ENCODE measurements around the gene SIGLEC5. TPM values are rescaled to one million over a fixed set of nuclear protein-coding genes. Genes with fewer than 3 reads are reported as not detected.
"Not testable (repeated sequence)": the region's sequence is repeated elsewhere in the genome, so short reads cannot be mapped to it uniquely, and the experiment has no call there.

SIGLEC5 gene
- total RNA-seq: not detected in 2 replicates

DNA sequence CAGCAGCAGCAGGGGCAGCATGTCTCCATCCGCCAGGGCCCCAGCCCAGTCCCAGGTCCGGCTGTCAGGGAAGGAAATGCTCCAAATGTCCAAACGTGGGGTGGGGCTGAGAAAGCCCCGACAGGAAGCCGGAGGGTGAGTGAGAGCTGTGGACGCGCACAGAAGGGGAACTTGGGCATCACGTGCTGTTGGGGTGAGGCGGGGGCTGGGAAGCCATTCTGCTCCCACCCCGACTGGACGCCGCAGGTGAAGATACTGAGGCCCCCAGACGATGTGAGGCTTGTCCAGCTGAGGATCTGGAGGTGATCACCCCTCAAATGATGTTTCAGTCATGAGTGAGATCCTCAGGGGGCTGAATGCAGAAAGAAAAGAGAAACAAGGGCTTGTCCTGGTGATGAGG lies at the start of gene SIGLEC5:
SIGLEC5 (minus strand) TSS at position 87 of the 400 bp plus-strand sequence; CDS start at position 21, 66 bp downstream.
- not testable (repeated sequence) for H3K4me1 Mint-ChIP-seq (ENCODE audit: low read depth)

DNA sequence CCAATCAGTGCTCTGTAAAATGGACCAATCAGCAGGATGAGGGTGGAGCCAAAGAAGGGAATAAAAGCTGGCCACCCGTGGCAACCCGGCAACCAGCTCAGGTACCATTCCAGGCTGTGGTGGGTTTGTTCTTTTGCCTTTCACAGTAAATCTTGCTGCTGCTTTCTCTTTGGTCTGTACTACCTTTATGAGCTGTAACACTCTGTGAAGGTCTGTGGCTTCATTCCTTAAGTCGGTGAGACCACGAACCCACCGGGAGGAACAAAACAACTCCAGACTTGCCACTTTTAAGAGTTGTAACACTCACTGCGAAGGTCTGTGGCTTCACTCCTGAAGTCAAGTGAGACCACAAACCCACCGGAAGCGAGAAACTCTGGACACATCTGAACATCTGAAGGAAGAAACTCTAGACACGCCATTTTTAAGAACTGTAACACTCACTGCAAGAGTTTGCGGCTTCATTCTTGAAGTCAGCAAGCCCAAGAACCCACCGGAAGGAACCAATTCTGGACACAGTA lies 46.4 kb upstream of the SIGLEC5 start:
- Mint-ChIP-seq H3K36me3 (ENCODE audit: low read depth) (no peaks in the 10 kb centered on the region), H3K4me3 (no peak overlapping the region), H3K27me3 (ENCODE audit: insufficient read depth) (peaks cover 2% of the 10 kb centered on the region), H3K9me3 (peaks cover 18% of the 10 kb centered on the region), H3K4me1 (ENCODE audit: low read depth) (no peaks in the 10 kb centered on the region), H3K27ac (no peak overlapping the region)
- intact Hi-C loops (cut with micrococcal nuclease): no loop called here
- no peak for DNase-seq (ENCODE audit: low spot score)

More for the DNA sequence above, at the start of gene SIGLEC5:
- H3K36me3 Mint-ChIP-seq (ENCODE audit: low read depth); H3K4me3 Mint-ChIP-seq; H3K27me3 Mint-ChIP-seq (ENCODE audit: insufficient read depth); H3K27ac Mint-ChIP-seq; DNase-seq (ENCODE audit: low spot score); intact Hi-C loops (cut with micrococcal nuclease); H3K9me3 Mint-ChIP-seq: not testable (repeated sequence)

GRCh38 chr19:51675911-51676565 lies 45.8 kb upstream of the SIGLEC5 start:
- peaks cover 18% of the 10 kb centered on the region for H3K9me3 Mint-ChIP-seq
- H3K36me3 Mint-ChIP-seq (ENCODE audit: low read depth); intact Hi-C loops (cut with micrococcal nuclease); H3K4me1 Mint-ChIP-seq (ENCODE audit: low read depth); H3K27me3 Mint-ChIP-seq (ENCODE audit: insufficient read depth); H3K27ac Mint-ChIP-seq; DNase-seq (ENCODE audit: low spot score); H3K4me3 Mint-ChIP-seq: not testable (repeated sequence)

DNA sequence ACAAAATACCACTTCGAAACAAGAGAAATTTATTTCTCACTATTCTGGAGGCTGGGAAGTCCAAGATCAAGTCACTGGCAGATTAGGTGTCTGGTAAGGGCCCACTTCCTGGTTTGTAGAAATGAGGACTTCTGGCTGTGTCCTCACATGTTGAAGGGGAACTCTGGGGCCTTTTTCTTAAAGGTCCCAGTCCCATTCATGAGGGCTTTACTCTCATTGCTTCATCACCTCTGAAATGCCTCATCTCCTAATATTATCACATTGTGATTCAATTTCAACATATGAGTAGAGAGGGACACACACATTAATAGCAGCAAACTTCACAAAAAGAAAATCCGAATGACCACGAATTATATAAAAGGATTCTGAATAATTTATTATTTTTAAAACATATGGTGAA lies 38.0 kb upstream of the SIGLEC5 start:
- intact Hi-C loops (cut with micrococcal nuclease): loop anchor here (10.0 kb wide), 1 partner anchor 107 kb away; no protein-coding TSS in a partner anchor
- Mint-ChIP-seq H3K27ac (no peak overlapping the region), H3K4me3 (no peak overlapping the region), H3K36me3 (ENCODE audit: low read depth) (no peaks in the 10 kb centered on the region), H3K9me3 (peaks cover 5% of the 10 kb centered on the region), H3K27me3 (ENCODE audit: insufficient read depth) (peaks cover 12% of the 10 kb centered on the region), H3K4me1 (ENCODE audit: low read depth) (no peaks in the 10 kb centered on the region)
- no peak for DNase-seq (ENCODE audit: low spot score)

DNA sequence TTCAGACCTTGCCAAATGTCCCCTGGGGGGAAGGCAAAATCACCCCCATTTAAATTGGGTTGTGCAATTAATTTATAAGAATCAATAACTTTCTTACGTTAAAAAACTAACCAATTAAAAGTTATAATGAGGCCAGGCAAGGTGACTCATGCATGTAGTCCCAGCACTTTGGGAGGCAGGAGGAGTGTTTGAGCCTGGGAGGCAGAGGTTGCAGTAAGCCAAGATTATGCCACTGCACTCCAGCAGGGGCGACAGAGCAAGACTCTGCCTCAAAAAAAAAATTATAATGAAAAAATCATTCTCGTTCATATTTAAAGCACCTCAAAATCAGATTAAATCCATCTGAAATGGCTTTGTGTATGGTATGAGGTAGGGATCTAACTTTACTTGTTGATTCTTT lies 34.8 kb upstream of the SIGLEC5 start:
- DNase-seq (ENCODE audit: low spot score): no peak
- H3K27me3 Mint-ChIP-seq (ENCODE audit: insufficient read depth): peaks cover 13% of the 10 kb centered on the region
- H3K36me3 Mint-ChIP-seq (ENCODE audit: low read depth): no peaks in the 10 kb centered on the region
- no peak overlapping the region for H3K4me3 Mint-ChIP-seq
- H3K27ac Mint-ChIP-seq: no peak overlapping the region
- H3K4me1 Mint-ChIP-seq (ENCODE audit: low read depth): no peaks in the 10 kb centered on the region
- H3K9me3 Mint-ChIP-seq: no peaks in the 10 kb centered on the region
- intact Hi-C loops (cut with micrococcal nuclease): loop anchor here (10.0 kb wide), 1 partner anchor 110 kb away; no protein-coding TSS in a partner anchor

DNA sequence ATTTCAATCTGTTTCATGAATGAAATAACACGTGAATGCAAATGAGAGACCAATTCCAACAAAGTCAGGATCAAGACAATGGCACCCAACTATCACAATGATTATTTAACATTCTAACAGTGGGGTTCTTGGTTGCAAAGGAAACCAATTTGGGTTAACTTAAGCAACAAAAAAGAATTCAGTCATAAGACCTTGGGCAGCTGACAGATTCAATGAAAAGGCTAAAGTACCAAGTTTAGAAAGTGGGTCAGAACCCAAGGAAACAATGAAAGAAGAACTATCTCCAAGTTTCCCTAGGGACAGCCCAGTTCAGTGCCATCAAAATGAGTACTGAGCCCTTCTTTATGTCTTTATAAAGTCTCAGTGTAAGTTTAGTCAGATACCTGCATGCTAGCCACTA lies 33.9 kb upstream of the SIGLEC5 start:
- no peak for DNase-seq (ENCODE audit: low spot score)
- intact Hi-C loops (cut with micrococcal nuclease): loop anchor here (10.0 kb wide), 1 partner anchor 111 kb away; no protein-coding TSS in a partner anchor
- Mint-ChIP-seq H3K9me3 (no peaks in the 10 kb centered on the region), H3K27ac (no peak overlapping the region), H3K4me3 (no peak overlapping the region), H3K4me1 (ENCODE audit: low read depth) (no peaks in the 10 kb centered on the region), H3K27me3 (ENCODE audit: insufficient read depth) (peaks cover 13% of the 10 kb centered on the region), H3K36me3 (ENCODE audit: low read depth) (no peaks in the 10 kb centered on the region)

- Mint-ChIP-seq H3K4me3 (no peak overlapping the region), H3K4me1 (ENCODE audit: low read depth) (no peaks in the 10 kb centered on the region), H3K27ac (no peak overlapping the region), H3K27me3 (ENCODE audit: insufficient read depth) (peaks cover 13% of the 10 kb centered on the region), H3K36me3 (ENCODE audit: low read depth) (no peaks in the 10 kb centered on the region), H3K9me3 (no peaks in the 10 kb centered on the region)
- intact Hi-C loops (cut with micrococcal nuclease): loop anchor here (10.0 kb wide), 1 partner anchor 111 kb away; no protein-coding TSS in a partner anchor
- no peak for DNase-seq (ENCODE audit: low spot score)
Observed at GRCh38 chr19:51663650-51664049, 33.4 kb upstream of the SIGLEC5 start.

- H3K9me3 Mint-ChIP-seq: no peaks in the 10 kb centered on the region
- peaks cover 6% of the 10 kb centered on the region for H3K4me1 Mint-ChIP-seq (ENCODE audit: low read depth)
- DNase-seq (ENCODE audit: low spot score): no peak
- intact Hi-C loops (cut with micrococcal nuclease): loop anchor here (1.0 to 10.0 kb wide), 2 partner anchors 114 to 322 kb away; no protein-coding TSS in a partner anchor
- H3K36me3 Mint-ChIP-seq (ENCODE audit: low read depth): no peaks in the 10 kb centered on the region
- H3K4me3 Mint-ChIP-seq: no peak overlapping the region
- no peak overlapping the region for H3K27ac Mint-ChIP-seq
- H3K27me3 Mint-ChIP-seq (ENCODE audit: insufficient read depth): peaks cover 14% of the 10 kb centered on the region
Observed at GRCh38 chr19:51660975-51661600, 30.9 kb upstream of the SIGLEC5 start.

- Mint-ChIP-seq H3K27me3 (ENCODE audit: insufficient read depth) (peaks cover 3% of the 10 kb centered on the region), H3K4me1 (ENCODE audit: low read depth) (peaks cover 6% of the 10 kb centered on the region), H3K9me3 (no peaks in the 10 kb centered on the region), H3K36me3 (ENCODE audit: low read depth) (no peaks in the 10 kb centered on the region), H3K4me3 (no peak overlapping the region), H3K27ac (no peak overlapping the region)
- DNase-seq (ENCODE audit: low spot score): no peak
- intact Hi-C loops (cut with micrococcal nuclease): no loop called here
Observed at GRCh38 chr19:51654783-51655182, 24.6 kb upstream of the SIGLEC5 start.

DNA sequence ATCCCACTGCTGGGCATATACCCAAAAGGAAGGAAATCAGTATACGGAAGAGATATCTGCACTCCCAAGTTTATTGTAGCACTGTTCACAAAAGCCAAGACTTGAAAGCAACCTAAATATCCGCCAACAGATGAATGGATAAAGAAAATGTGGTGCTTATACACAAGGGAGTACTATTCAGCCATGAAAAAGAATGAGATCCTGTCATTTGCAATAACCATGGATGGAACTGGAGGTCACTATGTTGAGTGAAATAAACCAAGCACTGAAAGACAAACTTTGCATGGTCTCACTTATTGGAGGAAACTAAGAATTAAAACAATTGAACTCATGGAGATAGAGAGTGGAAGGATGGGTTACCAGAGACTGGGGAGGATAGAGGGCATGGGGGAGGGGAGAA lies 23.0 kb upstream of the SIGLEC5 start:
- H3K4me1 Mint-ChIP-seq (ENCODE audit: low read depth): peaks cover 6% of the 10 kb centered on the region
- no peak overlapping the region for H3K27ac Mint-ChIP-seq
- intact Hi-C loops (cut with micrococcal nuclease): no loop called here

GRCh38 chr19:51652266-51652665 lies 22.1 kb upstream of the SIGLEC5 start:
- H3K27ac Mint-ChIP-seq: no peak overlapping the region
- H3K4me3 Mint-ChIP-seq: no peak overlapping the region
- H3K4me1 Mint-ChIP-seq (ENCODE audit: low read depth): peaks cover 6% of the 10 kb centered on the region
- DNase-seq (ENCODE audit: low spot score): no peak
- intact Hi-C loops (cut with micrococcal nuclease): no loop called here
- H3K9me3 Mint-ChIP-seq: no peaks in the 10 kb centered on the region
- H3K36me3 Mint-ChIP-seq (ENCODE audit: low read depth): no peaks in the 10 kb centered on the region
- H3K27me3 Mint-ChIP-seq (ENCODE audit: insufficient read depth): peaks cover 3% of the 10 kb centered on the region

More for the DNA sequence above, 23.0 kb upstream of the SIGLEC5 start:
- H3K36me3 Mint-ChIP-seq (ENCODE audit: low read depth): no peaks in the 10 kb centered on the region
- H3K4me3 Mint-ChIP-seq: no peak overlapping the region
- no peaks in the 10 kb centered on the region for H3K9me3 Mint-ChIP-seq
- peaks cover 3% of the 10 kb centered on the region for H3K27me3 Mint-ChIP-seq (ENCODE audit: insufficient read depth)
- no peak for DNase-seq (ENCODE audit: low spot score)

DNA sequence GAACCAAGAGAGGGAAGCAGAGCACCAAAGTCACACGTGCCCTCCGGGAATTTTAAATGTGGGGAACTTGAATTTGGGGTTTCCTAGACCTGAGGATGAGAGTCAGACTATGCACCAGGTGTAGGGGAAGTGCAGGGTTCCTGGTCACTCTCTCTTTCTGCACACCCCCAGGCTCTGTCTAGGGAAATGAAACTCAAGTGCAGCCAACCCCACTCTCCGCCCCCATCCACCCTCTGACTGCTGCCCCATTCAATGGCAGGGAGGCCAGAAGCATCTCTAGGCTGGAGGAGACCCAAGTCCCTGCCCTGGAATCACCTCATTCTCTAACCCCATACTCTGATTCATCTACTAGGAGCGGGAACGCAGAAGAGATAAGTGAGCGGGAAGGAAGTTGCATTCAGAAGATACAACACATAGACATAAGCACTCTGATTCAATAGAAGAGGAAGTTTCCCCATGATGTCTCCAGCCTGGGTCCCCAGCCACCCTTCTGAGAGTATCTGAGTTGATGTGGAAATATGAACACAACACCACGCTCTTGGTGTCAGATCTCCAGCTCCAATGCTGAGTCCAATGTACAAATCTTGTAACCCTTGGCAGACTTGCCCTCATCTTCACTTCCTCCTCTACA lies 21.1 kb upstream of the SIGLEC5 start:
- Mint-ChIP-seq H3K4me3 (no peak overlapping the region), H3K27ac (no peak overlapping the region), H3K4me1 (ENCODE audit: low read depth) (no peaks in the 10 kb centered on the region), H3K36me3 (ENCODE audit: low read depth) (no peaks in the 10 kb centered on the region), H3K27me3 (ENCODE audit: insufficient read depth) (no peaks in the 10 kb centered on the region), H3K9me3 (no peaks in the 10 kb centered on the region)
- intact Hi-C loops (cut with micrococcal nuclease): no loop called here
- no peak for DNase-seq (ENCODE audit: low spot score)

- no peak for DNase-seq (ENCODE audit: low spot score)
- intact Hi-C loops (cut with micrococcal nuclease): no loop called here
- no peaks in the 10 kb centered on the region for H3K4me1 Mint-ChIP-seq (ENCODE audit: low read depth)
- H3K36me3 Mint-ChIP-seq (ENCODE audit: low read depth): no peaks in the 10 kb centered on the region
- H3K4me3 Mint-ChIP-seq: no peak overlapping the region
- no peaks in the 10 kb centered on the region for H3K9me3 Mint-ChIP-seq
- H3K27ac Mint-ChIP-seq: no peak overlapping the region
- no peaks in the 10 kb centered on the region for H3K27me3 Mint-ChIP-seq (ENCODE audit: insufficient read depth)
Observed at GRCh38 chr19:51647318-51647717, 17.1 kb upstream of the SIGLEC5 start.
